Measurements from ENCODE around the gene SEMA5B. TPM values are rescaled to one million over a fixed set of nuclear protein-coding genes. Genes with fewer than 3 reads are reported as not detected.

SEMA5B gene
- total RNA-seq, 6 donors from 2014 or later, result 0.33 to 0.71 (median 0.65) TPM; not detected in 2

DNA sequence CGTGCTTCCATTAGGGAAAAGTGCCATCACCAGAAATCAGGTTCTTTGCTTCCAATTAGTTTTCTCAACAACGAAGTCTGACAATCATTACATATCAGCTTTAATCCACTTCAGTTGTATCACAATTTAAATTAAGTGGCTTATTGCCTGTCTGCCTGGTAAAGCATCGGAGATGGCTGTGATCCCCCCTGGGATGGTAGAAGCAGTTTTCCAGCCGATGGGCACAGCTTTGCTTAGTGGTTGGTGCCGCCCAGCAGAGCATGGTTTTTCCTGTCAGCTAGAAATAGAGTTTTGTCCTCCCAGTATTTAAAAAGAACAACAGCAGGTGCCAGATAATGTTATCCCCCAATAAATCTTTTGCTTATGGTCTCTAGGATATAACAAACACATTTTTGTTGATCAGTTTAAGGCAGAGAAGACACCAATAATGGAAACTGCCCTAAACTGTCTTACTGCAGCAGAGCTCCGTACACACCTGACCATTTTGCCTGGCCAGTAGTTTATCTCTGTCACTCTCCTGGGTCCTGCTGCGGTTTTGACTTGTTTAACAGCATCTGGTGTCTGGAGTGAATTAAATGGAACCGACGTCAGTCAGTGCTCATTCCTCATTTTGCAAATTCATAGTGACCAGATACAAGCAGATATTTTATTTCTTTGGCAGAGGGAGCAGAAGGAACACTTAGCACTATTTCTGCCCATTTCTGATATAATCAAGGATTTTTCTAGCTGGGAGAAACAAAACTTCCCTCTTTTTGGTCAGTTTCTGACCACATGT, 153.6 kb downstream of the SEMA5B start:
- Histone ChIP-seq H3K27me3 (no peaks in the 10 kb centered on the region), H3K9me3 (no peaks in the 10 kb centered on the region), H3K27ac (no peak overlapping the region), H3K4me1 (no peaks in the 10 kb centered on the region), H3K4me3 (no peak overlapping the region), H3K36me3 (peaks cover 0 to 18% (median 3%) of the 10 kb centered on the region in 4 donors)
- TF ChIP-seq POLR2A (IDR thresholded peaks at IDR 0.05) (no peak), EP300 (IDR thresholded peaks at IDR 0.05) (no peak), POLR2AphosphoS5 (IDR thresholded peaks at IDR 0.05) (no peak), CTCF (IDR thresholded peaks at IDR 0.05) (no peak)
- WGBS, 2 donors, result 95 to 96% methylated on average over 9 of the region's 9 CpGs
- DNase-seq (no peak), ATAC-seq (ENCODE audit: low FRiP score in 2 of 2) (no peak)

DNA sequence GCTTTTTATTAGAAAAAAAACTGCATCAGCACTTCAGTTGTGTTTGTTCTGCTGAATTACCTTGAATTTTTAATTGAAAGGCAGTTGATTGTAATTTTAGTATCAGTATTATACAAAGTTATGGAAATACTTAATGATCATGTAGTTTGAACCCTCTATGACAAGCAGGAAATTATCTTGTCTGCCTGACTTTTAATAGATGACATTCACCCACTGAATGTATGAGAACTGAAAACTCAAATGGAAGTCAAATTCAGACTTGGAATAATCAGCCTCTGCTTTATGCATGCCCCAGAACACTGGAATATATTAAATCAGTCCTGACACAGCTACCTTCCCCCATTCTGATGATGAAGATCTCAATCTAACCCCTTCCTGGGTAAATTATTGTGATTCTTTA, 159.2 kb downstream of the SEMA5B start:
- Histone ChIP-seq H3K4me1 (no peaks in the 10 kb centered on the region), H3K27ac (no peak overlapping the region), H3K27me3 (no peaks in the 10 kb centered on the region), H3K36me3 (peaks cover 0 to 17% (median 1%) of the 10 kb centered on the region in 4 donors), H3K4me3 (no peak overlapping the region), H3K9me3 (no peaks in the 10 kb centered on the region)
- DNase-seq, result no peak
- TF ChIP-seq POLR2A (IDR thresholded peaks at IDR 0.05) (no peak), POLR2AphosphoS5 (IDR thresholded peaks at IDR 0.05) (no peak), EP300 (IDR thresholded peaks at IDR 0.05) (no peak), CTCF (IDR thresholded peaks at IDR 0.05) (no peak)
- ATAC-seq (ENCODE audit: low FRiP score in 2 of 2), result no peak

DNA sequence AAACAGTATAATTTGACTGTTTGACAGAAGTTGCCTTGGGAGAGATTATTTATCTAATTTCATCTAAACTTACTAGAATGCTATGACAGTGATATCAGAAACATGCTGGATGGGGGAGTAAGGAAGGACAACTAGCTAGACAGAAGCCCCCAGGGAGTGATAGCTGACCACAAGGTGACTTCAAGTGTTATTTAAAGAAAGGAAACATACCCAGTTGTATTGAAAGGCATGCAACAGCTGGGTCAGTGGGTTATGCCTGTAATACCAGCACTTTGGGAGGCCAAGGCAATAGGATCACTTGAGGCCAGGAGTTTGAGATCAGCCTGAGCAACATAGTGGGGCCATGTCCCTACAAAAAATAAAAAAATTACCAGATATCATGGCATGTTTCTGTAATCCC, 163.1 kb downstream of the SEMA5B start:
- no peak for ATAC-seq (ENCODE audit: low FRiP score in 2 of 2)
- H3K4me3 ChIP-seq, result no peak overlapping the region
- no peaks in the 10 kb centered on the region for H3K4me1 ChIP-seq
- H3K27ac ChIP-seq, result no peak overlapping the region
- no peaks in the 10 kb centered on the region for H3K9me3 ChIP-seq
- TF ChIP-seq POLR2AphosphoS5 (IDR thresholded peaks at IDR 0.05), result no peak
- no peak for TF ChIP-seq EP300 (IDR thresholded peaks at IDR 0.05)
- TF ChIP-seq POLR2A (IDR thresholded peaks at IDR 0.05), result no peak
- TF ChIP-seq CTCF (IDR thresholded peaks at IDR 0.05), result no peak
- H3K27me3 ChIP-seq, result no peaks in the 10 kb centered on the region
- H3K36me3 ChIP-seq, result peaks cover 0 to 21% (median 0%) of the 10 kb centered on the region in 4 donors
- DNase-seq, result no peak

DNA sequence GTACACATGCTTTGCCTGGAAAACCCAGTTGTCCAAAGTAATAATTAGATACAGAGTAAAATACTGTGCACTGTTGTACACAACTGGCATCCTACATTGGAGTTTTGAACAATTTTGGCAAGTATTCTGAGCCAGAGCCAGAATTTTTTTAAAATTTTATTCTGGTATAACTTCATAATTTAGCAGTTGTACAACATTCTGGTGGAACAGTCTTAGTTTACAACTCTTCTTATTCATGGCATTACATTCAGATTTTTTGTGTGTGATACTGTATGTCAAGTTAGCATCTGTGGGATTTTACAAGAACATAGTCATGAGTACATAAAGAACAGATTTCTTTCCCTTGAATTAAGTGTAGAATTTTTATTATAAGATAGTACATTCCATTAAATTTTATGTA, 165.2 kb downstream of the SEMA5B start:
- Histone ChIP-seq H3K36me3 (peaks cover 0 to 21% (median 0%) of the 10 kb centered on the region in 4 donors), H3K9me3 (no peaks in the 10 kb centered on the region), H3K27ac (no peak overlapping the region), H3K4me3 (no peak overlapping the region), H3K4me1 (no peaks in the 10 kb centered on the region), H3K27me3 (no peaks in the 10 kb centered on the region)
- DNase-seq, result no peak
- TF ChIP-seq POLR2AphosphoS5 (IDR thresholded peaks at IDR 0.05), result no peak
- ATAC-seq (ENCODE audit: low FRiP score in 2 of 2), result no peak

Other genes starting within 250 kb of the SEMA5B start
- 10 to 100 TPM in 5 of 6 donors, 1 to 10 TPM in 1; 6.8 to 36.4 (median 13.9) TPM for gene HSPBAP1, start 233.9 kb downstream of the SEMA5B start, total RNA-seq
- gene SLC49A4, start 232.7 kb downstream of the SEMA5B start, total RNA-seq, result 10 to 100 TPM; 13.9 to 22.8 (median 20.7) TPM
- 10 to 100 TPM; 25.1 to 38.8 (median 32.9) TPM for gene PDIA5, start 39.3 kb upstream of the SEMA5B start, total RNA-seq
- 10 to 100 TPM in 5 of 6 donors, 1 to 10 TPM in 1; 5.5 to 22.5 (median 12.3) TPM for gene SEC22A, start 174.2 kb upstream of the SEMA5B start, total RNA-seq